ENCODE measurements around the gene GAS7.

Gene GAS7

DNA sequence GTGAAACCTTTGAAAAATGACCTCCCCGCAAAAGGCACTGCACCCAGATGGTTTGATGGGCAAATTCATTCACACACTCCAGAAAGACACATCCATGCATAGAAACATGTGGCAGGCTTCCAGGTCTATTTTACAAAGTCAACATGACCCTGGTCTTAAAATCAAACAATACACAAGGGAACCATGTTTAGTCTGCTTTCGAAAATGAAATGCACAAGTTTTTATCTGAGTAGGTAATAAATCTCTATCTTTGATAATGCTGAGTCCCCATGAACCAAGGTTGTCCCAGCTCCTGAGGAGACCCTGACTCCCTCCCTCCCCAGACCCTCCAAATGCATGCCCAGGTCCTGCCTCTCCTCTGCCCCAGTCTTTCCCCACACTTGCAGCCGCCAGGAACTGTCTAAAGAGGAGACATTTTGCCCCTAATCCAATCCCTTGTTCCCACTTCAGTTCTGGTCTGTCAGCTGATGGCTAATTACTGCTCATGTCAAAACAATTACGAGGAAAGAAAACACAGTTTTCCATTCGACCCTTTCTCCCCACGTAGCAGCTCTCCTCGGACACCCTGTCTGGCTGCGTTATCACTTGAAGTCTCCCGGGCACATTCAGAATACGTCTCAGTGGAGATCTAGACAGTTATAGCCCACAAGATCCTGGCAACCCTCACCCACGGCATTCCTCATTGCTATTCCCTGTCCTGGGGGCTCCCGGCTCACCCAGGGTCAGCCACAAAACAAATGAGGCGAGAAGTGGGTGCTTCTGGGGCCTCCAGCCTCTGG is 224.5 kb downstream of the GAS7 start:
- no peak for DNase-seq

DNA sequence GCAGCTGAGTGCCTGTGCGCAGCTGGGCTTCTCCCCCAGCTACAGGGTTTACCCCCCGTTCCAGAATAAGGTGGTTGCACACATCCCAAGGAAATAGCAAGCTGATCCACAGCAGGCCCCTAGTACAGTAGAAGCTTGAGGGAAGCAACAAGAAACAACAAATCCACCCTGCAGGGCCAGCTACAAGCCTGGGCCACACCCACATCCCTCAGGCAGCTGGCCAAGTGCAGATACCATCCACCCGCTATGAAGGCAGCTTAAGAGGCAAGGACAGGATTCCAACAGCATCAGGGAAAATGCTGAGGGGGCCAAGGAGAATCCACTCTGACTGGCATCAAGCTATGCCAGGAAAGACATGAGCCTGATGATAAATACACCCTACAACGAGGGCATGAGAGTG is 226.4 kb downstream of the GAS7 start:
- no peak for DNase-seq

- DNase-seq = no peak
Observed at GRCh38 chr17:9969301-9969935, 229.0 kb downstream of the GAS7 start.

- no peak for DNase-seq
Observed at GRCh38 chr17:9968881-9969280, 229.5 kb downstream of the GAS7 start.

- DNase-seq = no peak
Observed at GRCh38 chr17:9968008-9968407, 230.4 kb downstream of the GAS7 start.

DNA sequence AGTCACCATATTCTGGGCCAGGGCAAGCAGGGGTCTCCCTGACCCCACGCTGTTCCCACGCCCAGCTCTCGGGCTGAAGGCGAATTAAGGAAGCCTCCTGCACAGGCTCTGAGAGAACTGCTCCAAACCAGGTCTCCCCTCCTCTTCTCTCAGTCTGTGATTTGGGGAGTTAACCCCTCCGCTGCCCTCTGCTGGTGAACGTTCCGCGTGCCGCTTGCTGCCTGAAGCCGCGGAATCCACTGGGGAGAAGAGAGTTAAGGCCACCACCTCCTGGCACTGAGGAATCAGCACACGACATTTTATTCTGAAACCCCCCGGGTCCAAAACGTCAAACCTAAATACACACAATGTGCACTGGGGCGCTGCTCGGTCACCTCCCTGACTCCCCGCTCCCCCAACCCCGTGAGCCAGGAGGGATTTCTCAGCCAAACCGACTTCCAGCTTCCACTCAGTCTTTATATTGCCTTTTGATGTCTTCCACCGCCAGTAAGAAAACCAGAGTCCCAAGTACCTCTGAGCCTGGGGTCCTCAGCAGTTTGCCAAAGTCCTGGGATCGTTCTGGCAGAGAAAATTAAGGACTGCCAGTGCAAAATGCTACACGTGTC is 238.9 kb downstream of the GAS7 start:
- no peak for DNase-seq

GRCh38 chr17:9958586-9959281 is 239.7 kb downstream of the GAS7 start:
- DNase-seq = no peak

GRCh38 chr17:9957244-9957643 is 241.2 kb downstream of the GAS7 start:
- DNase-seq = no peak

DNA sequence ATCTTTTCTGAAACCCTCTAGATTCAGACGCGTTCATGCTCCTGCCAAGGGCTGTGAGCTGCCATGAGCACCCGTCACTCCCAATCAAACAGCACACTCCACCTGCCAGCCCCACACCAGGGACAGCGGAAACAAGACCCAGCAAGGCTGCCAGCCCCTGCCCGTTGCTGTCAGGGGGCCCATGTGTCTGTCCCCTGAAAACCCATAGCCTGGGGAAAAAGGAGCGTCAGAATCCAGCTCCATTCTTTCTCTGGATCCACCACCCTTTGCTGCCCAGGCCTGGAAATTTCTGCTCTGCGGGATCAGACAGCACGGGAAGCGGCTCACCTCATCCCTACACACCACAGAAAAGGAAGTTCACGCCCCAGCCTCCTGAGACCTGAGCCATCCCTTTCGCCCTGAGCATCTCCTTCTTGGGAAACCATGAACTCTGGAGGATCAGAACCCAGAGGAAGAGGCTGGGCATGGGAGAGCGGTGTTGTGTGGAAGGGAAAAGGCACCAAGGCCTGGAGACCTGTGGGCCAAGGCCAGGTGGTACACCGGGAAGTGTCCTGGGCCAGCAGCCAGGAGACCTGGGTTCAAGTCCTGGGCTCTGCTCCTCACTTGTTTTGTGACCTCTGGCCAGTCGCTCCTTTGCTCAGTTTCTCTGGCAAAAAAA is 241.8 kb downstream of the GAS7 start:
- no peak for DNase-seq

DNA sequence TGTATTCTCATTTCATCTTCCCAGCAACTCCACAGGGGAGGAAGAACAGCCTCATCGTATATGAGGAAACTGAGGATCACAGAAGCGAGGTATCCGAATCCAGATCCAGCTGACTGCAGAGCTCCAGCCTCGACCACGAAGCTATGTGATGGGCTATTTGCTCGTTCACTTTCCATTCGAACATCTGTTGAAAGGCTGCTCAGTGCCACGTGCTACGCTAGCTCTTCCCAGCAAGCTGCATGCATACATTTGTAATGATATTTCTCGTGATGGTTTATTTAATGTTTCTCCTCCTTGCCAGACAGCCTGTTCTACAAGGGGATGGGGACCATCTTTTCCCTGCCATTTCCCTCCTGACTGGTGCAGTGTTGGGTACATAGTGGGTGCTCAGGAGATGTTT is 244.9 kb downstream of the GAS7 start:
- no peak for DNase-seq

DNA sequence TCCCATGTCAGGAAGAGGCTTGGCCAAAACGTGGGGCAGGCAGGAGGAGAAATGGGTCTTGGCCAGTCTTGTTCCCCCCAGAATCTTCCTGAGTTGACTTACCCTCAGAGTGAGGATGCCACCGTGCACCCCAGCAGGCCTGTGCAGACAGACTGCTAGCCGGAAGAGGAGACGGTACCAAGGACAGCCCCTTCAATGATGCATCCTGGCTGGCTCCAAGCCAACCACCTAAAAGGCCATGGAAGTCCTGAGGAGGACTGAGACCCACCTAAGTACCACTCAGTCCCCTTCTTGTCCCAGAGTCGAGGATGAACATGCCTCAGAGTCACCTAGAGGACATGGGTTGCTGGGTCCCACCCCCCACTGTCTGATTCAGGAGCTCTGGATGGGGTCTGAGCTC is 246.6 kb downstream of the GAS7 start:
- no peak for DNase-seq

DNA sequence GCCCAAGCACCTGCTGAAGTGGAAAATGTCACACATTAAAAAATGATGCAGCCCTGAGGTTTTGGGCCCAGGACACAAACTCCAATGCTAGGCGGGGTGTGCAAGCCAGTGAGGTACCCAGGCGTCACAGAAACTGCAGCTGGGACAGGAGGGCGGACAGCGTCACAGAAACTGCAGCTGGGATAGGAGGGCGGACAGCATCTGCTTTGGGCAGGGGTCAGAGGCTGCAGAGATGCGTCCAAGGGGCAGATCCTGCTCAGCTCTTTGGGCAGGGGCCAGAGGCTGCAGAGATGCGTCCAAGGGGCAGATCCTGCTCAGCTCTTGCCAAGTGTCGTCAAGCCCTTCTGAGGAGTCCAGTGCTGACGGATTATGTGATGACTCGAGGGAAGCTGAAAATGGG is 249.5 kb downstream of the GAS7 start:
- no peak for DNase-seq

DNA sequence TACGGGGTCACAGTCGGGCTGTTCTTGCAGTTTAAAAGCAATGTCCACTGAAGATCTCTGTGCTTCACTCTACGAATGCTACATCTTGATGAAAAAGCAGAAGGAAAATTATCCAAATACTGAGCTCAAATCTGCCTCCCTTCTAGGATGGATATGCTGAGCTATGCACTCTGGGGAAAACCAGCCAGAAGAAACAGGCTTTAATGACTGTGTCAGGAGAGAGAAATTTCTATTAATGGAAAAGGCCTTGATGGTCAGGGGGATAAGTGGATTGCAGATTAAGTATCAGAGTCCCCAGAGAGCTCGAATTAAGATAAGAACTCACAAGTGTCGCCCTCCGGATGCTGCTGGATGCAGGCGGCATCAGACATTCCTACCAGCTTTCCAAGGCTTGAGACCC is 253.7 kb downstream of the GAS7 start:
- DNase-seq = no peak

DNA sequence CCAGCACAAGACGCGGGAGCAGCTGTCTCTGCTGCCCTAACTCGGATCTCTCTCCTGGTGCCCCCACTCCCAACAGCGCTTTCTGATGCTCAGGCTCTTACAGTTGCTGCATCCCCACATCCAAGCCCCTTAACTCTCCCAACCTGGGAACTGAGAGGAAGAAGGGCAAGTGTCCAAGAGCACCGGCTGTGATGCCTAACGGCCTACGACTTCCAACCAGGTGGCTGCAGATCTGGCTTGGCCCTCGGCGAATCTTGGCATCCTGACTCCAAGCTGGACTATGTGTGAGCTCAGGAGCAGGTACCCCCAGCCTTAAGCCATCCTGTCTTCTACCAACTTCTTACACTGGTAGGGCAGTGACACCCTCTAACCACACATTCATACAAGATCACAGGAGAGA is 255.1 kb downstream of the GAS7 start:
- no peak for DNase-seq

DNA sequence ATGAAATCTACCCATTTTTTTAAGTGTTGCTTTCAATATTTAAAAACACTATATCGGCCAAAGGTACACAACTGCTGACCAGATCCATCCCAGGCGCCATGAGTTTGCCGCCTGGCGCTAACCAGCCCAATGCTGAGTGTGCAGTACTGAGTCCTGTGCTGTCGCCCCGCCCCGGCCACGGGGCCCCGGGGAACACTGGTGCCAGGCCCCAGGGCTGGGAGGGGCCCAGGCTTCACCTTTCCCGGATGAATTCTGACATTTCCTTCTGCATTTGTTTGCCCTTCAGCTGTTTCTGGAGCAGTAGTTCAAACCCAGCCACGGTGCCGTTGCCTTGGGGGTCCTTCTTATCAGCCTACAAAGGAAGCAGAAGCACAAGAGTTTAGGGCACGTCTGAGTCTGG is 255.5 kb downstream of the GAS7 start:
- DNase-seq = no peak

GRCh38 chr17:9941305-9941704 is 257.1 kb downstream of the GAS7 start:
- no peak for DNase-seq

- DNase-seq = no peak
Observed at GRCh38 chr17:9940841-9941240, 257.6 kb downstream of the GAS7 start.

DNA sequence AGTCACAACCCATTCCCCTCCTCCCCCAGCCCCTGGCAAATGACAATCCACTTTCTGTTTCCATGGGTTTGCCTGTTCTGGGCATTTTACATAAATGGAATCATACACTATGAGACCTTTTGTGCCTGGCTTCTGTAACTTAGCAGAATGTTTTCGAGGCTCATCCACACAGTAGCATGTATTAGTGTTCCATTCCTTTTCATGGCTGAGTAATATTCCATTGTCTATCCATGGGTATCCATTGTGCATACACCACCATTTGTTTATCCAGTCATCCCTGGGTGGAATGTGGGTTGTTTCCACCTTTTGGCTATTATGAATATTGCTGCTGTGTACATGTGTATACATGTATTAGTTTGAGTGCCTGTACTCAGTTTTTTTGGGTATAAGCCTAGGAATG is 259.6 kb downstream of the GAS7 start:
- DNase-seq = no peak

GRCh38 chr17:9937901-9938300 is 260.5 kb downstream of the GAS7 start:
- no peak for DNase-seq

DNA sequence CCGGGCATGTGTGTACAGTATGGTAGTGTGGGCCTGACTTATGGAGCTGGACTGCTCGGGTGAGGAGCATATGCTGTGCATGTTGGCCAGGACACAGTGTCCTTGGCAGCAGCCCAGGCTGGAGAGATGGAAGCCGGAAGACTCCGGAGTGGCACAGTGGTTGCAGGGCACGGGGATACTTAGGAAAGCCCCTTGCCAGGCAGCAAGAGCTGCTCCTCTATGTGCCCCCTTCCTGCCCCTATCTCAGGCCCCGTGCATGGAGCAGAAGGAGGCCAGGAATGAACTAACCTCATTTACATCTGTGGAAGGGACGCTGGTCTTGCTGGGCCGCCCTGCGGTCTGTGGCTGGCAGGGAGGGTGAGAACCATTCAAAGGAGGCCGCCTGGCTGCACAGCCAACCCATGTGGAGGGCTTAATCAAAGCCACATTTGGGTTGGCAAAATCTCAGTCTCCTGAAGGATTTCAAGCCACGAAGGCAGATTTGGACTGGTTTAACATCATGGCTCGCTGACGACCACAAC is 261.1 kb downstream of the GAS7 start:
- DNase-seq = no peak

- no peak for DNase-seq
Observed at GRCh38 chr17:9936095-9936494, 262.3 kb downstream of the GAS7 start.

DNA sequence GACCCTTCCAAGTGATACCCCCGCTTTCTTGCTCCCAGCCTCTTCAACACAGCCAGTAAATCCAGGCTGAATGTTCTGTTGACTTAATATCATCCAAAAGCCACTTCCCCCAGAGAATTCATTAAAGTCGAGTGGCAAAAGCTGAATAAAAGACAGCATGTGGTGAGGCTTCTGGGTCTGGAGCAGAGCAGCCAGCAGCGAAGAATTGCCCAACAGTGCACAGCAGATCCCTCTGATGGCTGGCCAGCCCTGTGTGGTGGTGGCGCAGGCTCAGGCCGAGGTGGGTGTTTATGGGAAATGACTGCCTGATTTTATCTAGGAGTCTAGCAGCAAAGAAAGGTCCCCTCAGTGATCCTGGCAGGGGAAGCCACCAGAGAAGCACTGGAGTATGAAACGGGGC is 263.0 kb downstream of the GAS7 start:
- no peak for DNase-seq

GRCh38 chr17:9934331-9934730 is 264.1 kb downstream of the GAS7 start:
- DNase-seq = no peak
